HEK293T (cell line): ENCODE measurements around the gene ANKRD18A.

Source experiments
- BHLHE40 ChIP-seq: fragments of 450-650 bp; IDR thresholded peaks from 2 replicates; pipeline ENCODE4 v1.6.1; 2016; ENCODE audit warnings: mild to moderate bottlenecking, moderate library complexity, borderline replicate concordance
- CTBP1 ChIP-seq: fragments of 450-650 bp; IDR thresholded peaks from 2 replicates; pipeline ENCODE4 v1.6.1; 2016; ENCODE audit warnings: borderline replicate concordance
- ELF4 ChIP-seq: fragments of 450-650 bp; IDR thresholded peaks from 2 replicates; pipeline ENCODE4 v1.6.1; 2017; ENCODE audit warnings: antibody characterized with exemption
- FOXK2 ChIP-seq: fragments of 450-650 bp; IDR thresholded peaks from 2 replicates; pipeline ENCODE4 v1.6.1; 2016; ENCODE audit warnings: mild to moderate bottlenecking
- FOXM1 ChIP-seq: fragments of 450-650 bp; IDR thresholded peaks from 2 replicates; pipeline ENCODE4 v1.6.1; 2017; ENCODE audit warnings: mild to moderate bottlenecking, borderline replicate concordance
- L3MBTL2 ChIP-seq: fragments of 450-650 bp; conservative IDR thresholded peaks from 2 replicates; pipeline ENCODE4 v1.6.1; 2016; ENCODE audit warnings: mild to moderate bottlenecking
- LEF1 ChIP-seq: fragments of 450-650 bp; IDR thresholded peaks from 2 replicates; pipeline ENCODE4 v1.6.1; 2017; ENCODE audit warnings: mild to moderate bottlenecking, borderline replicate concordance
- NFRKB ChIP-seq: fragments of 450-650 bp; IDR thresholded peaks from 2 replicates; pipeline ENCODE4 v1.6.1; 2016; ENCODE audit warnings: mild to moderate bottlenecking, moderate library complexity
- PKNOX1 ChIP-seq: fragments of 450-650 bp; IDR thresholded peaks from 2 replicates; pipeline ENCODE4 v1.6.1; 2016
- SUZ12 ChIP-seq: fragments of 450-650 bp; IDR thresholded peaks from 2 replicates; pipeline ENCODE4 v1.6.1; 2016; ENCODE audit warnings: mild to moderate bottlenecking
- TARDBP ChIP-seq: fragments of 450-650 bp; IDR thresholded peaks from 2 replicates; pipeline ENCODE4 v1.6.1; 2016

- TF ChIP-seq SUZ12 = no peak
- TF ChIP-seq ELF4 = no peak
- no peak for TF ChIP-seq NFRKB
- no peak for TF ChIP-seq FOXM1
- no peak for TF ChIP-seq PKNOX1
- TF ChIP-seq L3MBTL2 = no peak
- no peak for TF ChIP-seq TARDBP
- no peak for TF ChIP-seq FOXK2
- TF ChIP-seq BHLHE40 = no peak
- TF ChIP-seq CTBP1 = no peak
- TF ChIP-seq LEF1 = no peak
Observed at GRCh38 chr9:38668791-38669466, 48.5 kb upstream of the ANKRD18A start.
